ENCODE results near the gene RPL27A. TPM values are rescaled to one million over a fixed set of nuclear protein-coding genes. Genes with fewer than 3 reads are reported as not detected.

RPL27A gene
- total RNA-seq, 1 donor from 2014 or later = 679 TPM

GRCh38 chr11:8683115-8683807 lies 669 bp downstream of the RPL27A start:
- H3K27ac Mint-ChIP-seq = peak overlapping the region; percentile 95
- H3K27me3 Mint-ChIP-seq (ENCODE audit: insufficient read depth) = no peaks in the 10 kb centered on the region
- intact Hi-C loops (cut with micrococcal nuclease) = loop anchor here (2.0 to 10.0 kb wide), 8 partner anchors 72 to 2001 kb away; partner anchors contain the start of genes ADM, AMPD3, MRPL17 and RNF141
- peak; percentile 14 for DNase-seq (ENCODE audit: low spot score)
- no peaks in the 10 kb centered on the region for H3K9me3 Mint-ChIP-seq
- H3K4me1 Mint-ChIP-seq (ENCODE audit: low read depth) = peaks cover 49% of the 10 kb centered on the region
- H3K4me3 Mint-ChIP-seq = peak overlapping the region; percentile 97
- peaks cover 66% of the 10 kb centered on the region for H3K36me3 Mint-ChIP-seq (ENCODE audit: low read depth)

DNA sequence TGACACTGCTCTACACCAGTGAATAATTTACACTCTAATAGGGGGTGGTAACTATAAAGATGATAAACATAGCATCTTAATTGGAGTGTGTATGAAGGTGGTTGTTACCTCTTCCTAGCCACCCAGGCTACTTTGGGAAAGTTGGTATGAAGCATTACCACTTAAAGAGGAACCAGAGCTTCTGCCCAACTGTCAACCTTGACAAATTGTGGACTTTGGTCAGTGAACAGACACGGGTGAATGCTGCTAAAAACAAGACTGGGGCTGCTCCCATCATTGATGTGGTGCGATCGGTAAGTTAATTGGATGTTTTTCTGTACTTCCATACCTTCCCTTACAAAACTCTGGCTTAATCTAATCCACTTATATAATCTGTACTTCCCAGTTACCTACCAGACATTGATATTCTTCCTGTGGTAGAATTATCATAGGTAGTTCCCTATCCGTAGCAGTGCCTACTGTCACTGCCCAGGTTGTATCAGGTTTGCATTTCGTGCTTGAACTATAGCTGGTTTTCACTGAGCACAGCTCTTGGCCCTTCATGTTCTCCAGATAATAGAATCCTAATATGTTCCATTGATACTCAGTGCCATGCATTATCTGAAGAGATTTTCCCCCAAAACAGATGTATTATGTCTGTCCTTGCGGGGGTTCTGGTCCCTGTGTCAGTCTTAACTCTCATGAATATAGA lies 2.2 kb downstream of the RPL27A start:
- H3K36me3 Mint-ChIP-seq (ENCODE audit: low read depth) = peaks cover 73% of the 10 kb centered on the region
- H3K4me1 Mint-ChIP-seq (ENCODE audit: low read depth) = peaks cover 62% of the 10 kb centered on the region
- DNase-seq (ENCODE audit: low spot score) = no peak
- intact Hi-C loops (cut with micrococcal nuclease) = loop anchor here (5.0 to 10.0 kb wide), 6 partner anchors 453 to 2002 kb away; partner anchors contain the start of genes ADM, AMPD3, MRPL17 and WEE1
- H3K4me3 Mint-ChIP-seq = peak overlapping the region; percentile 97
- H3K27me3 Mint-ChIP-seq (ENCODE audit: insufficient read depth) = no peaks in the 10 kb centered on the region
- H3K9me3 Mint-ChIP-seq = no peaks in the 10 kb centered on the region
- peak overlapping the region; percentile 68 for H3K27ac Mint-ChIP-seq

DNA sequence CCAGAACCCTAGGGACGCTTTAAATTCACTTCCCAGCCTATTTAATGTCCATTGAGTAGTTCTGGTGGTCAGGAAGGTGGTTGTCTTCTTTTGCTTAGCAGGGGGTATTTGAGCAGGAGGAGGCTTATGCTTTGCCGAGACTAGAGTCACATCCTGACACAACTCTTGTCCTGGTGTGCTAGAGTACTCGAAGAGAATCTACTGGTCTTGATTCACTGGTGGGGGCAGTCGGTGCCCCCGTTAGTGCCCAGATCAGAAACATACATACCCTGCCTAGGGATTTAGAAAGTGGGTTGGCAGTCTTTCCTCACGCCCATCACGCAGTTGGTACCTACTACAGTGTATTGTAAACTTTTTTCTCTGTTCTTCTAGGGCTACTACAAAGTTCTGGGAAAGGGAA lies 2.7 kb downstream of the RPL27A start:
- Mint-ChIP-seq H3K36me3 (ENCODE audit: low read depth) (peaks cover 73% of the 10 kb centered on the region), H3K4me3 (peak overlapping the region; percentile 97), H3K27ac (peak overlapping the region; percentile 68), H3K27me3 (ENCODE audit: insufficient read depth) (no peaks in the 10 kb centered on the region), H3K4me1 (ENCODE audit: low read depth) (peaks cover 62% of the 10 kb centered on the region), H3K9me3 (no peaks in the 10 kb centered on the region)
- intact Hi-C loops (cut with micrococcal nuclease) = loop anchor here (5.0 to 10.0 kb wide), 4 partner anchors 577 to 1769 kb away; partner anchors contain the start of genes ADM, AMPD3 and WEE1
- no peak for DNase-seq (ENCODE audit: low spot score)

DNA sequence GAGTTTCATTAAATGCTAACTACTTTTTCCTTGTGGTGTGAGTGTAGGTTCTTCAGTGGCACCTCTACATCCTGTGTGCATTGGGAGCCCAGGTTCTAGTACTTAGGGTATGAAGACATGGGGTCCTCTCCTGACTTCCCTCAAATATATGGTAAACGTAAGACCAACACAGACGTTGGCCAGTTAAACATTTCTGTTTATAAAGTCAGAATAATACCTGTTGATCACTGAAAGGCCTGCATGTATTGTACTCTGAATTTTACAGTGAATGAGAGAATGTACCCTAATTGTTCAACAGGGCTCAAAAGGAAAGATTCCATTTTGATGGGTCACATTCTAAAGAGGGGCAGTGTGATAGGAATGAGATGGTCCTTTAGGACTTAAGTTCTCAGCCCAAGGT lies 3.2 kb downstream of the RPL27A start:
- Mint-ChIP-seq H3K27ac (peak overlapping the region; percentile 68), H3K4me1 (ENCODE audit: low read depth) (peaks cover 59% of the 10 kb centered on the region), H3K4me3 (peak overlapping the region; percentile 97), H3K36me3 (ENCODE audit: low read depth) (peaks cover 69% of the 10 kb centered on the region), H3K27me3 (ENCODE audit: insufficient read depth) (no peaks in the 10 kb centered on the region), H3K9me3 (no peaks in the 10 kb centered on the region)
- intact Hi-C loops (cut with micrococcal nuclease) = loop anchor here (5.0 to 10.0 kb wide), 4 partner anchors 576 to 1769 kb away; partner anchors contain the start of genes ADM, AMPD3 and WEE1
- no peak for DNase-seq (ENCODE audit: low spot score)

DNA sequence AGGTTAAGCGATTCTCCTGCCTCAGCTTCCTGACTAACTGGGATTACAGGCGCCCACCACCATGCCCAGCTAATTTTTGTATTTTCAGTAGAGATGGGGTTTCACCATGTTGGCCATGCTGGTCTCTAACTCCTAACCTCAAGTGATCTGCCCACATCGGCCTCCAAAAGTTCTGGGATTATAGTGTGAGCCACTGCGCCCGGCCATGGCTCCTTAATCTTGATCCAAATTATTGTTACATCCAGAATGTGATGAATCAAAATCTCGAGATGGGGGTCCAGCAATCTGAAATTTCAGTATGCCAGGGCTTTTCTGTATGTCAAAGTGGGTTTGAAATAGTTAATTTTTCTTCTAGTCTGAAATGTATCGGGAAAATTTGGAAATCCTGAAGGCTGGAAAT lies 3.7 kb downstream of the RPL27A start:
- peak overlapping the region; percentile 22 for H3K4me3 Mint-ChIP-seq
- peaks cover 63% of the 10 kb centered on the region for H3K4me1 Mint-ChIP-seq (ENCODE audit: low read depth)
- H3K9me3 Mint-ChIP-seq = no peaks in the 10 kb centered on the region
- peaks cover 70% of the 10 kb centered on the region for H3K36me3 Mint-ChIP-seq (ENCODE audit: low read depth)
- H3K27ac Mint-ChIP-seq = no peak overlapping the region
- intact Hi-C loops (cut with micrococcal nuclease) = loop anchor here (5.0 to 10.0 kb wide), 4 partner anchors 576 to 1768 kb away; partner anchors contain the start of genes ADM, AMPD3 and WEE1
- no peaks in the 10 kb centered on the region for H3K27me3 Mint-ChIP-seq (ENCODE audit: insufficient read depth)
- no peak for DNase-seq (ENCODE audit: low spot score)

DNA sequence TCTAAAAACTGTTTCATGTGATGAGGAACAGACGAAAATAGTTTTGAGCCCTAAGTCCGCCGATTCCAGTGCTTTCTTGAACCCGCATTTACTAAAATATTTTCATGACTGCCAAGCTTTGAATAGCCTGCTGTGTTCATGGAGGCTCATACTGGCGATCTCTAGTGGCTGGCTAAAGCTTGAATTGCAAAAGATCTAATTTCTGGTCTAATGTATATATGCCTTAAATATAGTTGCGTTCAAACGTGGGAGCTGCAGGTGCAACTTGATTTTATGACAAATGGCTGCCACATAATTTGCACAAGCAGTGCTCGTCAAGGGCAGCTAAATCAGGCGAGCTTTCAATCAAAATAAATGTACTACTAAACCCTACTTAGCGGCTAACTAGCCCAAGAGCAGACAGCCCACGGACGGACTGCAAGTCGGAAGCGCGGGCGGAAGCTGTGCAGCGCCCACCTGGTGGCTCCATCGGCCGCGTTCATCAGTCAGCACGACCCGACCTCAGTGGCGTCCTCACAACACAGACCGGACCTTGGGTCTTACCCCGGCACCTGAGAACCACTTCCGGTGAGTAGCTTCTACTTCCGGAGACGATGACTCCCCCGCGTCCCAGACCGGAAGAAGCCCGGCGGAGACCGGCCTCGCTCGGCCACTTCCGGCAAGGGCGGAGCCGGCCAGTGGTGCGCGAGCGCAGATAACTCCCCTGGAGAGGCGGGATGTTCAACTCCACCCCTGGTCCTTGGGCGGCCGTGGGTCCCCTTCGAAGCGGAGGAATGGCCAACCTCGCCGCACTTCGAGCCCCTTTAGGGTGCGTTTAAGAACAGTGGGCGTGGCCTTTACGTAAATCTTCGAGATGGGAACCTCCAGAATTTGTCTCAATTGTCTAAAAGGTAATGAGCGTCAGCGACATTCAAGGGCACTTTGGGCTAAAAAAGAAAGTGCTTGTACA lies 6.1 kb downstream of the RPL27A start:
- no peaks in the 10 kb centered on the region for H3K27me3 Mint-ChIP-seq (ENCODE audit: insufficient read depth)
- H3K4me1 Mint-ChIP-seq (ENCODE audit: low read depth) = peaks cover 60% of the 10 kb centered on the region
- peaks cover 65% of the 10 kb centered on the region for H3K36me3 Mint-ChIP-seq (ENCODE audit: low read depth)
- intact Hi-C loops (cut with micrococcal nuclease) = loop anchor here (1.0 to 10.0 kb wide), 10 partner anchors 152 to 1766 kb away; partner anchors contain the start of genes ADM, AKIP1, AMPD3 and EIF3F
- H3K27ac Mint-ChIP-seq = peak overlapping the region; percentile 91
- H3K4me3 Mint-ChIP-seq = peak overlapping the region; percentile 94
- DNase-seq (ENCODE audit: low spot score) = peak; percentile 82
- no peaks in the 10 kb centered on the region for H3K9me3 Mint-ChIP-seq

- H3K27me3 Mint-ChIP-seq (ENCODE audit: insufficient read depth) = no peaks in the 10 kb centered on the region
These were observed 7.2 kb downstream of the RPL27A start for GRCh38 chr11:8689726-8690255.

GRCh38 chr11:8690374-8691342 lies 8.1 kb downstream of the RPL27A start:
- intact Hi-C loops (cut with micrococcal nuclease) = loop anchor here (1.0 kb wide), 1 partner anchor 8 kb away; the partner anchor contains the start of genes RPL27A and TRIM66
- no peaks in the 10 kb centered on the region for H3K9me3 Mint-ChIP-seq
- peaks cover 47% of the 10 kb centered on the region for H3K4me1 Mint-ChIP-seq (ENCODE audit: low read depth)
- H3K27ac Mint-ChIP-seq = peak overlapping the region; percentile 91
- H3K27me3 Mint-ChIP-seq (ENCODE audit: insufficient read depth) = no peaks in the 10 kb centered on the region
- peak overlapping the region; percentile 94 for H3K4me3 Mint-ChIP-seq
- DNase-seq (ENCODE audit: low spot score) = no peak
- H3K36me3 Mint-ChIP-seq (ENCODE audit: low read depth) = peaks cover 57% of the 10 kb centered on the region

More at GRCh38 chr11:8689726-8690255, 7.2 kb downstream of the RPL27A start:
- intact Hi-C loops (cut with micrococcal nuclease) = loop anchor here (1.0 to 10.0 kb wide), 9 partner anchors 7 to 1765 kb away; partner anchors contain the start of genes ADM, AMPD3, EIF3F and RPL27A
- peaks cover 60% of the 10 kb centered on the region for H3K36me3 Mint-ChIP-seq (ENCODE audit: low read depth)
- H3K27ac Mint-ChIP-seq = peak overlapping the region; percentile 91
- H3K4me3 Mint-ChIP-seq = peak overlapping the region; percentile 94
- H3K9me3 Mint-ChIP-seq = no peaks in the 10 kb centered on the region
- DNase-seq (ENCODE audit: low spot score) = no peak
- peaks cover 50% of the 10 kb centered on the region for H3K4me1 Mint-ChIP-seq (ENCODE audit: low read depth)

- intact Hi-C loops (cut with micrococcal nuclease) = no loop called here
- H3K9me3 Mint-ChIP-seq = no peaks in the 10 kb centered on the region
These were observed 9.0 kb downstream of the RPL27A start for GRCh38 chr11:8691601-8692000.

GRCh38 chr11:8692417-8692816 lies 9.8 kb downstream of the RPL27A start:
- Mint-ChIP-seq H3K27ac (no peak overlapping the region), H3K4me3 (no peak overlapping the region), H3K4me1 (ENCODE audit: low read depth) (peaks cover 45% of the 10 kb centered on the region), H3K36me3 (ENCODE audit: low read depth) (peaks cover 54% of the 10 kb centered on the region), H3K9me3 (no peaks in the 10 kb centered on the region), H3K27me3 (ENCODE audit: insufficient read depth) (no peaks in the 10 kb centered on the region)
- DNase-seq (ENCODE audit: low spot score) = no peak
- intact Hi-C loops (cut with micrococcal nuclease) = no loop called here

More at GRCh38 chr11:8691601-8692000, 9.0 kb downstream of the RPL27A start:
- H3K36me3 Mint-ChIP-seq (ENCODE audit: low read depth) = peaks cover 59% of the 10 kb centered on the region
- no peak overlapping the region for H3K27ac Mint-ChIP-seq
- H3K27me3 Mint-ChIP-seq (ENCODE audit: insufficient read depth) = no peaks in the 10 kb centered on the region
- H3K4me1 Mint-ChIP-seq (ENCODE audit: low read depth) = peaks cover 45% of the 10 kb centered on the region
- H3K4me3 Mint-ChIP-seq = no peak overlapping the region
- no peak for DNase-seq (ENCODE audit: low spot score)

- no peak overlapping the region for H3K27ac Mint-ChIP-seq
- peaks cover 40% of the 10 kb centered on the region for H3K4me1 Mint-ChIP-seq (ENCODE audit: low read depth)
- intact Hi-C loops (cut with micrococcal nuclease) = no loop called here
- H3K36me3 Mint-ChIP-seq (ENCODE audit: low read depth) = peaks cover 49% of the 10 kb centered on the region
- no peak overlapping the region for H3K4me3 Mint-ChIP-seq
- H3K27me3 Mint-ChIP-seq (ENCODE audit: insufficient read depth) = no peaks in the 10 kb centered on the region
- no peak for DNase-seq (ENCODE audit: low spot score)
- no peaks in the 10 kb centered on the region for H3K9me3 Mint-ChIP-seq
These were observed 10.5 kb downstream of the RPL27A start for GRCh38 chr11:8693010-8693551.

Measured in activated T-helper 1 cell treated with anti-CD3 and anti-CD28 coated beads, Interleukin-12 subunit alpha, Interleukin-12 subunit beta, Interleukin-2, Interleukin-4 antibody, amounts not matched to agents 30 ng/mL and 10 ng/mL and 1 ng/mL, durations not matched to agents 14 hours and 24 hours and 36 hours (primary cell).